Nephron (organoid): ENCODE measurements around the gene HDAC8.

Source experiments
- H3K27ac Mint-ChIP-seq, 3 experiments: 2 replicates each; pipeline ENCODE4 v1.8.0; 2020; ENCODE audit warnings: mixed read lengths in 3 of 3, mild to moderate bottlenecking in 2 of 3, moderate library complexity in 1 of 3
- H3K27me3 Mint-ChIP-seq: 2 replicates; pipeline ENCODE4 v1.8.0; 2021; ENCODE audit warnings: low read depth, mild to moderate bottlenecking, moderate library complexity, mixed read lengths
- H3K36me3 Mint-ChIP-seq: 2 replicates; pipeline ENCODE4 v1.8.0; 2020; ENCODE audit warnings: low read depth, mixed read lengths
- H3K4me1 Mint-ChIP-seq: 2 replicates; pipeline ENCODE4 v1.8.0; 2020; ENCODE audit warnings: mixed read lengths
- H3K4me3 Mint-ChIP-seq, 3 experiments: 2 replicates each; pipeline ENCODE4 v1.8.0; 2020; ENCODE audit warnings: mild to moderate bottlenecking in 3 of 3, mixed read lengths in 3 of 3, moderate library complexity in 2 of 3
- H3K9me3 Mint-ChIP-seq: 2 replicates; pipeline ENCODE4 v1.8.0; 2020; ENCODE audit warnings: mixed read lengths
- TF ChIP-seq, protein P1 (sequence below), 3 experiments: fragments of 200-600 bp; sonication (generic); IDR thresholded peaks; one replicate each; pipeline ENCODE4 v1.5.0; 2021; ENCODE audit warnings: antibody characterized with exemption in 3 of 3; ENCODE audit not compliant: unreplicated experiment in 3 of 3

HDAC8 gene

DNA sequence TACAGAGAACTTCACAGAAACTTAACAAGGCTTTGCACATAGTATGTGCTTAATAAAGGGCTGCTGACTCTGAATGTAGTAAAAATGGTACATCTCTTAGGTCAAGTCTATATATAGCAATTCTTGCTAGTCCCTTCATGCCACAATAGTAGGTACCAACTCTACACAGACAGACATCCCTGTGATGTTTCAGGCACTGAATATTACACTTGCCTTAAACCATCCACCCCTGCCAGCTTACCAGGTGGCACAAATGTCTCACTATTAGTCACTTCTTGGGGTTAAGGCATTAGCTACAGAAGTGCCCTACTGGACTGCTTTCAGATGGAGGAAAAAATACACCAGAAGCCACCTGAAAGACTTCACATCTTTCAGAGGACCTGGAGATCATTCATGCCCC lies 180.6 kb downstream of the HDAC8 start:
- TF ChIP-seq, protein P1, sequence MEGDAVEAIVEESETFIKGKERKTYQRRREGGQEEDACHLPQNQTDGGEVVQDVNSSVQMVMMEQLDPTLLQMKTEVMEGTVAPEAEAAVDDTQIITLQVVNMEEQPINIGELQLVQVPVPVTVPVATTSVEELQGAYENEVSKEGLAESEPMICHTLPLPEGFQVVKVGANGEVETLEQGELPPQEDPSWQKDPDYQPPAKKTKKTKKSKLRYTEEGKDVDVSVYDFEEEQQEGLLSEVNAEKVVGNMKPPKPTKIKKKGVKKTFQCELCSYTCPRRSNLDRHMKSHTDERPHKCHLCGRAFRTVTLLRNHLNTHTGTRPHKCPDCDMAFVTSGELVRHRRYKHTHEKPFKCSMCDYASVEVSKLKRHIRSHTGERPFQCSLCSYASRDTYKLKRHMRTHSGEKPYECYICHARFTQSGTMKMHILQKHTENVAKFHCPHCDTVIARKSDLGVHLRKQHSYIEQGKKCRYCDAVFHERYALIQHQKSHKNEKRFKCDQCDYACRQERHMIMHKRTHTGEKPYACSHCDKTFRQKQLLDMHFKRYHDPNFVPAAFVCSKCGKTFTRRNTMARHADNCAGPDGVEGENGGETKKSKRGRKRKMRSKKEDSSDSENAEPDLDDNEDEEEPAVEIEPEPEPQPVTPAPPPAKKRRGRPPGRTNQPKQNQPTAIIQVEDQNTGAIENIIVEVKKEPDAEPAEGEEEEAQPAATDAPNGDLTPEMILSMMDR (IDR thresholded peaks at IDR 0.05; ENCODE audit: unreplicated experiment in 3 of 3): no peak
- Mint-ChIP-seq H3K27me3 (no peaks in the 10 kb centered on the region), H3K36me3 (peaks cover 8% of the 10 kb centered on the region), H3K4me3 (no peak overlapping the region), H3K27ac (peak overlapping the region in 1 of 3 experiments; percentile 11), H3K9me3 (peaks cover 2% of the 10 kb centered on the region), H3K4me1 (peaks cover 40% of the 10 kb centered on the region)

- H3K27me3 Mint-ChIP-seq: no peaks in the 10 kb centered on the region
- peaks cover 10% of the 10 kb centered on the region for H3K4me1 Mint-ChIP-seq
- no peak overlapping the region for H3K27ac Mint-ChIP-seq
- TF ChIP-seq, protein P1 (IDR thresholded peaks at IDR 0.05; ENCODE audit: unreplicated experiment in 3 of 3): no peak
- H3K9me3 Mint-ChIP-seq: peaks cover 2% of the 10 kb centered on the region
- H3K36me3 Mint-ChIP-seq: peaks cover 11% of the 10 kb centered on the region
- no peak overlapping the region for H3K4me3 Mint-ChIP-seq
These were observed 185.4 kb downstream of the HDAC8 start for GRCh38 chrX:72387247-72387646.

GRCh38 chrX:72382202-72382595 lies 190.4 kb downstream of the HDAC8 start:
- Mint-ChIP-seq H3K4me1 (peaks cover 16% of the 10 kb centered on the region), H3K27ac (no peak overlapping the region), H3K27me3 (no peaks in the 10 kb centered on the region), H3K4me3 (no peak overlapping the region), H3K9me3 (no peaks in the 10 kb centered on the region), H3K36me3 (peaks cover 4% of the 10 kb centered on the region)
- TF ChIP-seq, protein P1 (IDR thresholded peaks at IDR 0.05; ENCODE audit: unreplicated experiment in 3 of 3): no peak

DNA sequence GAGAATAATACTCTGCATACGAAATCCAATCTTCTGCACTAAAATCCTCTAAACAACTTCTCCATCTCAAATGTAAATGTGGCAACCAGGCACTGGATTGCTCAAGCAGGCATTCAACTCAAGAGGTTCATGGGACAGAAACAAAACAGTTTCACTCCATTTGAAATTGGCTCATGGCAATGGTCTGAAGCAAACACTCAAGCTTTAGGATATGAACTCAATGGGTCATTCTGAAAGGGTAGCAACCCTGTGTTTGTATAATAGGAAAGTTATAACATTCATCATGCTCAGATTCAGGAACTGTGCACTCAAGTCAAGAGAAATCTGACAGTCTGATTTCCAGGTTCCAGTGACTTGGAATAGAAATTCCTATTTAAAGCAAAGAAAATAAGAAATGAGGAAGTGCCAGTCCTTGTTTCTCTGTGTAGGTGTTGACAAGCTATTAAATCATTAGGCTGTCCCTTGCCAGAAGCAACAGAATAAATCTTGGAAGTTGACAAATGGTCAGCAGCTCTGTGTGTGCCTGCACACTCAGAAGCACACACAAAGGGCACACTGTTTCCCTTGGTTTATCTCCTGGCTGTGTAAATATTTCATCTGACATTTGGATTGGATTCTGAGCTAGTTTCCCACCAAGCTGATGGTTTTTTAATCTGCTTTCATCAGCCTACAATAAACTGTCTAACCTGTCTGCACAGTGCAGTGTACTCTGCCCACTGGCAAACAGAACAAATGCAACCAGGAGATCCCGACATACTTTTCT lies 191.0 kb downstream of the HDAC8 start:
- TF ChIP-seq, protein P1 (IDR thresholded peaks at IDR 0.05; ENCODE audit: unreplicated experiment in 3 of 3): no peak
- Mint-ChIP-seq H3K9me3 (no peaks in the 10 kb centered on the region), H3K36me3 (peaks cover 4% of the 10 kb centered on the region), H3K27me3 (no peaks in the 10 kb centered on the region), H3K4me3 (no peak overlapping the region), H3K27ac (no peak overlapping the region), H3K4me1 (peaks cover 16% of the 10 kb centered on the region)

DNA sequence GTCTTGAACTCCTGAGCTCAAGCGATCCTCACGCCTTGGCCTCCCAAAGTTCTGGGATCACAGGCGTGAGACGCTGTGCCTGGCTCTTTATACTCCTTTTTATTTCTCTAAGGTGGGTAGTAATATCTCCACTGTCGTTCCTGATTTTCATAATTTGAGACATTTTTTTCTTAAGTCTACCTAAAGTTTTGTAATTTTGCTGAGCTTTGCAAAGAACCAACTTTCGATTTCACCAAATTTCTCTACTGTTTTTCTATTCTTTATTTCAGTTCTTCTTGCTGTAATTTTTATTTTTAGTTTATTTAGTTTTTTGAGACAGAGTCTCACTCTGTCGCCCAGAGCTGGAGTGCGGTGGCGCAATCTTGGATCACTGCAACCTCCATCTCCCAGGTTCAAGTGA lies 196.5 kb downstream of the HDAC8 start:
- Mint-ChIP-seq H3K36me3 (no peaks in the 10 kb centered on the region), H3K27ac (no peak overlapping the region), H3K4me1 (no peaks in the 10 kb centered on the region), H3K27me3 (no peaks in the 10 kb centered on the region), H3K4me3 (no peak overlapping the region), H3K9me3 (no peaks in the 10 kb centered on the region)
- TF ChIP-seq, protein P1 (IDR thresholded peaks at IDR 0.05; ENCODE audit: unreplicated experiment in 3 of 3): no peak

DNA sequence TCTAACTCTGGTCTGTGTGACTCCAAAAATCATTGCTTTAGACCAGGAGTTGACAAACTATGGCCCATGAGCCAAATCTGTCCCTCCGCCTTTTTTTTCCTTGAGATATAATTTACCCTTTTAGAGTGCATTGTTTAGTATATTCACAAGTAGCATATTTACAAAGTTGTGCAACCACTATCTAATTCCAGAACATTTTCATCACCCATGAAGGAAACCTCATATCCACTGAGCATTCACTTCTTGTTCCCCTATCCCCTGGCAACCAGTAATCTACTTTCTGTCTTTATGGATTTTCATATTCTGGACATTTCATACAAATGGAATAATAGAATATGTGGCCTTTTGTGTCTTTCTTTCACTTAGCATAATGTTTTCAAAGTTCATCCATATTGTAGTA lies 199.5 kb downstream of the HDAC8 start:
- Mint-ChIP-seq H3K4me1 (no peaks in the 10 kb centered on the region), H3K4me3 (no peak overlapping the region), H3K27ac (no peak overlapping the region), H3K36me3 (peaks cover 7% of the 10 kb centered on the region), H3K27me3 (no peaks in the 10 kb centered on the region), H3K9me3 (no peaks in the 10 kb centered on the region)
- TF ChIP-seq, protein P1 (IDR thresholded peaks at IDR 0.05; ENCODE audit: unreplicated experiment in 3 of 3): no peak
